A549 (cell line): ENCODE measurements around the gene CCDC92B. TPM values are rescaled to one million over a fixed set of nuclear protein-coding genes. Genes with fewer than 3 reads are reported as not detected.

Experiments used
- ATAC-seq, 2 experiments: fragments of 200-7000 bp in 1 of 2; fragments of >200 bp in 1 of 2; cut with Nextera tagmentation in 1 of 2; cut with Tn5 transposase in 1 of 2; 3 replicates each; pipeline versions ENCODE4 v1.8.0 to v1.9.1; 2018 to 2020; ENCODE audit warnings: mild to moderate bottlenecking in 1 of 2, moderate library complexity in 1 of 2
- CTCF ChIA-PET: fragments of 300-600 bp; sonication (Branson Sonifier 250); formaldehyde crosslinking; extraction: SDS; loops from one replicate; lab custom pipeline; 2021; ENCODE audit warnings: antibody characterized with exemption, inconsistent platforms; lab: Yijun Ruan, JAX
- POLR2A ChIA-PET: fragments of 350-600 bp; formaldehyde crosslinking; extraction: SDS; loops from one replicate; lab custom pipeline; 2021; ENCODE audit warnings: antibody characterized with exemption, inconsistent platforms; lab: Yijun Ruan, JAX
- DNase-seq, 2 experiments: peaks; one replicate each; pipeline versions ENCODE4 v3.0.0 to v3.0.0-alpha.2; 2011 to 2016; ENCODE audit warnings: low read depth in 1 of 2, low spot score in 1 of 2
- FAIRE-seq: peaks from 2 replicates; lab custom pipeline; 2011; peaks lifted over from hg19 to GRCh38; lab: Jason Lieb, UNC
- H3K27ac ChIP-seq, 2 experiments: fragments of >200 bp; sonication (Bioruptor Twin); formaldehyde crosslinking; 3 replicates each; pipeline ENCODE4 v1.5.1; 2016 to 2017
- H3K4me1 ChIP-seq: fragments of >200 bp; sonication (Bioruptor Twin); formaldehyde crosslinking; 3 replicates; pipeline ENCODE4 v1.6.1; 2016
- H3K4me2 ChIP-seq: fragments of >200 bp; sonication (Bioruptor Twin); formaldehyde crosslinking; 3 replicates; pipeline ENCODE4 v1.6.1; 2016
- H3K4me3 ChIP-seq: fragments of >200 bp; sonication (Bioruptor Twin); formaldehyde crosslinking; 3 replicates; pipeline ENCODE4 v1.5.1; 2016
- H3K9me3 ChIP-seq: fragments of >200 bp; sonication (Bioruptor Twin); formaldehyde crosslinking; 3 replicates; pipeline ENCODE4 v1.6.1; 2016
- BHLHE40 ChIP-seq: IDR thresholded peaks from 2 replicates; pipeline ENCODE4 v1.6.1; 2012; ENCODE audit warnings: low read depth, low read length, inconsistent platforms
- CEBPB ChIP-seq, 2 experiments: fragments of >200 bp in 1 of 2; sonication (Bioruptor Twin) in 1 of 2; formaldehyde crosslinking in 1 of 2; IDR thresholded peaks; 2 replicates each; pipeline ENCODE4 v1.6.1; 2012 to 2016
- EHMT2 ChIP-seq: fragments of 200-600 bp; sonication (generic); IDR thresholded peaks from 2 replicates; pipeline ENCODE4 v1.6.1; 2016; ENCODE audit warnings: antibody characterized with exemption, low read depth, mild to moderate bottlenecking, moderate library complexity
- FOSB ChIP-seq: fragments of 250-450 bp; sonication (Bioruptor Pico); IDR thresholded peaks from 2 replicates; pipeline ENCODE4 v1.5.0; 2020; ENCODE audit warnings: mild to moderate bottlenecking, moderate library complexity
- FOSL2 ChIP-seq, 2 experiments: fragments of 450-650 bp in 1 of 2; fragments of >200 bp in 1 of 2; sonication (Bioruptor Twin) in 1 of 2; formaldehyde crosslinking; IDR thresholded peaks; 2 replicates each; pipeline versions ENCODE4 v1.5.0 to v1.6.1; 2016 to 2020; ENCODE audit warnings: mild to moderate bottlenecking in 1 of 2, moderate library complexity in 1 of 2
- FOXS1 ChIP-seq: fragments of 250-450 bp; sonication (Bioruptor Pico); IDR thresholded peaks from 2 replicates; pipeline ENCODE4 v1.5.0; 2020; ENCODE audit warnings: mild to moderate bottlenecking, moderate library complexity
- HOXA7 ChIP-seq: fragments of 250-450 bp; sonication (Bioruptor Pico); IDR thresholded peaks from 2 replicates; pipeline ENCODE4 v1.5.0; 2020; ENCODE audit warnings: mild to moderate bottlenecking, moderate library complexity
- HOXB13 ChIP-seq: fragments of 250-450 bp; sonication (Bioruptor Pico); IDR thresholded peaks from 2 replicates; pipeline ENCODE4 v1.5.0; 2020; ENCODE audit warnings: low read depth, mild to moderate bottlenecking, moderate library complexity
- KDM1A ChIP-seq: fragments of 200-600 bp; sonication (generic); IDR thresholded peaks from 2 replicates; pipeline ENCODE4 v1.6.1; 2016; ENCODE audit warnings: low read depth, mild to moderate bottlenecking
- NR3C1 ChIP-seq: fragments of >200 bp; sonication (Bioruptor Twin); formaldehyde crosslinking; IDR thresholded peaks from 3 replicates; pipeline ENCODE4 v1.6.1; 2017
- RARB ChIP-seq: fragments of 250-450 bp; sonication (Bioruptor Pico); IDR thresholded peaks from 2 replicates; pipeline ENCODE4 v1.8.0; 2021; ENCODE audit warnings: mild to moderate bottlenecking, moderate library complexity
- TFCP2L1 ChIP-seq: fragments of 250-450 bp; sonication (Bioruptor Pico); IDR thresholded peaks from 2 replicates; pipeline ENCODE4 v1.5.0; 2021; ENCODE audit warnings: mild to moderate bottlenecking
- ZNF302 ChIP-seq: fragments of 250-450 bp; sonication (Bioruptor Pico); IDR thresholded peaks from 2 replicates; pipeline ENCODE4 v1.9.0; 2021; ENCODE audit warnings: inconsistent platforms, mild to moderate bottlenecking, moderate library complexity
- WGBS: methylation state at CpG from one replicate; pipeline ENCODE4 v1.1.6; 2017; ENCODE audit errors: missing lambda C conversion rate; 5-methylcytosine and 5-hydroxymethylcytosine counted together
- polyA plus RNA-seq, 4 experiments: library from polyadenylated mRNA; depleted of rRNA in 3 of 4; stranded (reverse); fragments of >200 nt; fragmentation: RNase III in 1 of 4; extraction: RNeasy Plus Mini Kit Qiagen cat#74134 plus additional on column Dnase treatment in 1 of 4; gene quantifications; 2 replicates in 3 of 4; 3 replicates in 1 of 4; pipeline ENCODE4 v1.2.3, GENCODE V29; 2011 to 2017
- TF ChIP-seq, protein P1 (sequence below): fragments of >200 bp; sonication (Bioruptor Twin); formaldehyde crosslinking; IDR thresholded peaks from 3 replicates; pipeline ENCODE4 v1.5.1; 2016
- TF ChIP-seq, protein P2 (sequence below): fragments of 250-450 bp; sonication (Bioruptor Pico); IDR thresholded peaks from 2 replicates; pipeline ENCODE4 v1.5.0; 2020; ENCODE audit warnings: low read depth, mild to moderate bottlenecking, moderate library complexity
- TF ChIP-seq, protein P3 (sequence below): IDR thresholded peaks from 2 replicates; pipeline ENCODE4 v1.6.1; 2012
- TF ChIP-seq, protein P4 (sequence below): IDR thresholded peaks from 2 replicates; pipeline ENCODE4 v1.6.1; 2012; ENCODE audit warnings: low read depth, borderline replicate concordance
- TF ChIP-seq, protein P5 (sequence below): fragments of 200-600 bp; sonication (generic); IDR thresholded peaks from 2 replicates; pipeline ENCODE4 v1.6.1; 2016; ENCODE audit warnings: antibody characterized with exemption, mild to moderate bottlenecking, moderate library complexity
- TF ChIP-seq, protein P6 (sequence below): fragments of 150-350 bp; IDR thresholded peaks from 2 replicates; pipeline ENCODE4 v1.6.1; 2014; ENCODE audit warnings: low read depth, mild to moderate bottlenecking, low read length

CCDC92B gene
- polyA plus RNA-seq, 2 of the 4 experiments (the other 2 are of a cell fraction), result 0.05 to 0.08 TPM

DNA sequence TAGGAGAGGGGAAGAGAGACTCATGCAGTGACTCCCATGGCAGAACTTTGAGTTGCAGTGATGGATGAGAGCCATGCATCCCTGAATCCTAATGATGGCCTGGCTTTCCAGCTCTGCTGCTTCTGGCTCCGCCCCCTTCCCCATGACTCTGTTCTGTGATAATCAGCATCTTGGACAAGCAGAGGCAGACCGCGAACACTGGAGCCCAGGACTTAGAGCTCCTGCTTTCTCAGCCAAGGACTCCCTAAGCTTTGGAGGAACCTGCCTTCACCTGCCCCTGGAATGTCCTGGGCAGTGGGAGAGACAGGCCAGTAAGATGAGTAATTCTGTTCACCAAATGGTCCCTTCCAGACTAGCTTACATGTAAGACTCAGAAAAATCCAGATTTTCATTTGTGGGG is 12.5 kb downstream of the CCDC92B start (continued):
- TF ChIP-seq FOXS1 (CRISPR knock-in tag), result no peak
- no peak for TF ChIP-seq HOXA7
- TF ChIP-seq, all 56 proteins: peak for 0

DNA sequence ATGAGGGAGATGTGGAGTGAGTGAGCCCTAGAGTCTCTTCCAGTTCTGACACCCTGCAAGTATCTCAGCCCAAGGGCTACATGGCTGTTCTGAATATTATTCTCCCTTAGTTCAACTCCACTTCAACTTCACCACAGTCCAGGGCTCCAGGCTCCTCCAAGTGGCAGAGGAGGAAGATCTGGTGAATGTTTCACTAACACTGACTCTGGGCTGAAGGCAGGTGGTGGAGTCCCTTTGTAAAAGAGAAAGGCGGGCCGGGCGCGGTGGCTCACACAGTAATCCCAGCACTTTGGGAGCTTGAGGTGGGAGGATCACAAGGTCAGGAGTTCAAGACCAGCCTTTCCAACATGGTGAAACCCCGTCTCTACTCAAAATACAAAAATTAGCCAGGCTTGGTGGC is 13.6 kb downstream of the CCDC92B start:
- H3K4me3 ChIP-seq, result no peak overlapping the region
- no peak overlapping the region for H3K4me2 ChIP-seq
- ATAC-seq, result peak; percentile 30 to 52; a peak in 3 of 6 replicates
- H3K27ac ChIP-seq, result no peak overlapping the region
- no peak for FAIRE-seq
- WGBS, result 73% methylated on average over 5 of the region's 5 CpGs
- no peaks in the 10 kb centered on the region for H3K9me3 ChIP-seq
- no peaks in the 10 kb centered on the region for H3K4me1 ChIP-seq
- DNase-seq, result no peak
- ChIA-PET POLR2A (no interaction called here), CTCF (interaction anchor here (1.4 kb wide), 1 partner anchor 10 kb away, joined by 4 read pairs; no protein-coding TSS in a partner anchor)
- TF ChIP-seq, protein P1, sequence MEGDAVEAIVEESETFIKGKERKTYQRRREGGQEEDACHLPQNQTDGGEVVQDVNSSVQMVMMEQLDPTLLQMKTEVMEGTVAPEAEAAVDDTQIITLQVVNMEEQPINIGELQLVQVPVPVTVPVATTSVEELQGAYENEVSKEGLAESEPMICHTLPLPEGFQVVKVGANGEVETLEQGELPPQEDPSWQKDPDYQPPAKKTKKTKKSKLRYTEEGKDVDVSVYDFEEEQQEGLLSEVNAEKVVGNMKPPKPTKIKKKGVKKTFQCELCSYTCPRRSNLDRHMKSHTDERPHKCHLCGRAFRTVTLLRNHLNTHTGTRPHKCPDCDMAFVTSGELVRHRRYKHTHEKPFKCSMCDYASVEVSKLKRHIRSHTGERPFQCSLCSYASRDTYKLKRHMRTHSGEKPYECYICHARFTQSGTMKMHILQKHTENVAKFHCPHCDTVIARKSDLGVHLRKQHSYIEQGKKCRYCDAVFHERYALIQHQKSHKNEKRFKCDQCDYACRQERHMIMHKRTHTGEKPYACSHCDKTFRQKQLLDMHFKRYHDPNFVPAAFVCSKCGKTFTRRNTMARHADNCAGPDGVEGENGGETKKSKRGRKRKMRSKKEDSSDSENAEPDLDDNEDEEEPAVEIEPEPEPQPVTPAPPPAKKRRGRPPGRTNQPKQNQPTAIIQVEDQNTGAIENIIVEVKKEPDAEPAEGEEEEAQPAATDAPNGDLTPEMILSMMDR, result no peak
- TF ChIP-seq, protein P2, sequence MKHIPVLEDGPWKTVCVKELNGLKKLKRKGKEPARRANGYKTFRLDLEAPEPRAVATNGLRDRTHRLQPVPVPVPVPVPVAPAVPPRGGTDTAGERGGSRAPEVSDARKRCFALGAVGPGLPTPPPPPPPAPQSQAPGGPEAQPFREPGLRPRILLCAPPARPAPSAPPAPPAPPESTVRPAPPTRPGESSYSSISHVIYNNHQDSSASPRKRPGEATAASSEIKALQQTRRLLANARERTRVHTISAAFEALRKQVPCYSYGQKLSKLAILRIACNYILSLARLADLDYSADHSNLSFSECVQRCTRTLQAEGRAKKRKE (CRISPR knock-in tag), result no peak
- TF ChIP-seq, protein P3, sequence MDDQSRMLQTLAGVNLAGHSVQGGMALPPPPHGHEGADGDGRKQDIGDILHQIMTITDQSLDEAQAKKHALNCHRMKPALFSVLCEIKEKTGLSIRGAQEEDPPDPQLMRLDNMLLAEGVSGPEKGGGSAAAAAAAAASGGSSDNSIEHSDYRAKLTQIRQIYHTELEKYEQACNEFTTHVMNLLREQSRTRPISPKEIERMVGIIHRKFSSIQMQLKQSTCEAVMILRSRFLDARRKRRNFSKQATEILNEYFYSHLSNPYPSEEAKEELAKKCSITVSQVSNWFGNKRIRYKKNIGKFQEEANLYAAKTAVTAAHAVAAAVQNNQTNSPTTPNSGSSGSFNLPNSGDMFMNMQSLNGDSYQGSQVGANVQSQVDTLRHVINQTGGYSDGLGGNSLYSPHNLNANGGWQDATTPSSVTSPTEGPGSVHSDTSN, result no peak
- TF ChIP-seq NR3C1, result no peak
- TF ChIP-seq, protein P4, sequence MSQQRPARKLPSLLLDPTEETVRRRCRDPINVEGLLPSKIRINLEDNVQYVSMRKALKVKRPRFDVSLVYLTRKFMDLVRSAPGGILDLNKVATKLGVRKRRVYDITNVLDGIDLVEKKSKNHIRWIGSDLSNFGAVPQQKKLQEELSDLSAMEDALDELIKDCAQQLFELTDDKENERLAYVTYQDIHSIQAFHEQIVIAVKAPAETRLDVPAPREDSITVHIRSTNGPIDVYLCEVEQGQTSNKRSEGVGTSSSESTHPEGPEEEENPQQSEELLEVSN, result no peak
- TF ChIP-seq, protein P5, sequence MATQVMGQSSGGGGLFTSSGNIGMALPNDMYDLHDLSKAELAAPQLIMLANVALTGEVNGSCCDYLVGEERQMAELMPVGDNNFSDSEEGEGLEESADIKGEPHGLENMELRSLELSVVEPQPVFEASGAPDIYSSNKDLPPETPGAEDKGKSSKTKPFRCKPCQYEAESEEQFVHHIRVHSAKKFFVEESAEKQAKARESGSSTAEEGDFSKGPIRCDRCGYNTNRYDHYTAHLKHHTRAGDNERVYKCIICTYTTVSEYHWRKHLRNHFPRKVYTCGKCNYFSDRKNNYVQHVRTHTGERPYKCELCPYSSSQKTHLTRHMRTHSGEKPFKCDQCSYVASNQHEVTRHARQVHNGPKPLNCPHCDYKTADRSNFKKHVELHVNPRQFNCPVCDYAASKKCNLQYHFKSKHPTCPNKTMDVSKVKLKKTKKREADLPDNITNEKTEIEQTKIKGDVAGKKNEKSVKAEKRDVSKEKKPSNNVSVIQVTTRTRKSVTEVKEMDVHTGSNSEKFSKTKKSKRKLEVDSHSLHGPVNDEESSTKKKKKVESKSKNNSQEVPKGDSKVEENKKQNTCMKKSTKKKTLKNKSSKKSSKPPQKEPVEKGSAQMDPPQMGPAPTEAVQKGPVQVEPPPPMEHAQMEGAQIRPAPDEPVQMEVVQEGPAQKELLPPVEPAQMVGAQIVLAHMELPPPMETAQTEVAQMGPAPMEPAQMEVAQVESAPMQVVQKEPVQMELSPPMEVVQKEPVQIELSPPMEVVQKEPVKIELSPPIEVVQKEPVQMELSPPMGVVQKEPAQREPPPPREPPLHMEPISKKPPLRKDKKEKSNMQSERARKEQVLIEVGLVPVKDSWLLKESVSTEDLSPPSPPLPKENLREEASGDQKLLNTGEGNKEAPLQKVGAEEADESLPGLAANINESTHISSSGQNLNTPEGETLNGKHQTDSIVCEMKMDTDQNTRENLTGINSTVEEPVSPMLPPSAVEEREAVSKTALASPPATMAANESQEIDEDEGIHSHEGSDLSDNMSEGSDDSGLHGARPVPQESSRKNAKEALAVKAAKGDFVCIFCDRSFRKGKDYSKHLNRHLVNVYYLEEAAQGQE, result no peak
- TF ChIP-seq CEBPB (IDR thresholded peaks at IDR 0.05), result no peak
- no peak for TF ChIP-seq ZNF302 (CRISPR knock-in tag)
- no peak for TF ChIP-seq RARB
- no peak for TF ChIP-seq EHMT2
- no peak for TF ChIP-seq FOSL2 (IDR thresholded peaks at IDR 0.05)
- TF ChIP-seq FOSL2 (CRISPR knock-in tag; IDR thresholded peaks at IDR 0.05), result no peak
- no peak for TF ChIP-seq FOSB
- no peak for TF ChIP-seq HOXB13 (CRISPR knock-in tag)
- no peak for TF ChIP-seq HOXA7
- no peak for TF ChIP-seq BHLHE40
- TF ChIP-seq TFCP2L1 (CRISPR knock-in tag), result no peak
- TF ChIP-seq KDM1A, result no peak
- TF ChIP-seq, protein P6, sequence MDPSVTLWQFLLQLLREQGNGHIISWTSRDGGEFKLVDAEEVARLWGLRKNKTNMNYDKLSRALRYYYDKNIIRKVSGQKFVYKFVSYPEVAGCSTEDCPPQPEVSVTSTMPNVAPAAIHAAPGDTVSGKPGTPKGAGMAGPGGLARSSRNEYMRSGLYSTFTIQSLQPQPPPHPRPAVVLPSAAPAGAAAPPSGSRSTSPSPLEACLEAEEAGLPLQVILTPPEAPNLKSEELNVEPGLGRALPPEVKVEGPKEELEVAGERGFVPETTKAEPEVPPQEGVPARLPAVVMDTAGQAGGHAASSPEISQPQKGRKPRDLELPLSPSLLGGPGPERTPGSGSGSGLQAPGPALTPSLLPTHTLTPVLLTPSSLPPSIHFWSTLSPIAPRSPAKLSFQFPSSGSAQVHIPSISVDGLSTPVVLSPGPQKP, result no peak
